LHCN-M2 (cell line): ENCODE results near the gene KTN1. TPM values are rescaled to one million over a fixed set of nuclear protein-coding genes. Genes with fewer than 3 reads are reported as not detected.
A peak's percentile ranks its signal among the peaks of the same experiment; 100 is the strongest.

Experiments used
- DNase-seq: peaks from one replicate; pipeline ENCODE4 v3.0.0-alpha.2; 2012; ENCODE audit warnings: low read depth
- total RNA-seq: library from RNA; depleted of rRNA; stranded (reverse); fragments of >200 nt; gene quantifications from 2 replicates; pipeline ENCODE4 v1.2.3, GENCODE V29; 2014

The KTN1 gene
- total RNA-seq, 1 experiment from 2014 or later, result 182 TPM

DNA sequence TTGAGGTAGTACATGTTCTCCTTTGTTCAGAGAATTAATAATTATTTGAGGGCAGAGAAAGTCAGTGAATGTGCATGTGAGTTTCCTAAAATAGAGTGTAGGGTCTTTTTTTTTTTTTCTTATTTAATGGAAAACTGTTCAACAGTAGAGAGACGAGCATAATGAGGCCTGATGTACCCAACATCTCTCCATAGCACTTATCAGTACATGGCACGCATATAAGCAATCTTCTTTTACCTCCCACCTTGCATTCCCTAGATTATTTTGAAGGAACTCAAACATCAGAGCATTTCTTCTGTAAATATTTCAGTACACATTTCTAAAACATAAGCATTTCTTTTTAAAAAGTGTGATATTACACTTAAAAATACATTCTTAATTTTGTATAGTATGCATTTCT lies 87.8 kb downstream of the KTN1 start:
- no peak for DNase-seq

DNA sequence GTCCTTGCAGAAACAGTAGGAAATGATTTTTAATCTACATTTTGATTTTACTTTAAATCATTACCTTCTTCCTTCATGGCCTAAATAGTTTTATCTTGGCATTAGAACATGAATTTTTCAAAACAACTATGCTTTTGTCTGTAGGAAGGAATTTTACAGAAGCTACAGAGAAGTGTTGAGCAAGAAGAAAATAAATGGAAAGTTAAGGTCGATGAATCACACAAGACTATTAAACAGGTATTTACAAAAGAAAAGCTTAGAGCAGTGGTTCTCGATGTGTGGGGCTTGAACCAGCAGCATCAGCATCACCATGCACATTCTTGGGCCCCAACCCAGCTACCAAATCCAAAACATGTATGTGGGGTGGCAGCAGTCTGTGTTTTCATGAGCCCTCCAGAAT lies 91.6 kb downstream of the KTN1 start:
- no peak for DNase-seq

DNA sequence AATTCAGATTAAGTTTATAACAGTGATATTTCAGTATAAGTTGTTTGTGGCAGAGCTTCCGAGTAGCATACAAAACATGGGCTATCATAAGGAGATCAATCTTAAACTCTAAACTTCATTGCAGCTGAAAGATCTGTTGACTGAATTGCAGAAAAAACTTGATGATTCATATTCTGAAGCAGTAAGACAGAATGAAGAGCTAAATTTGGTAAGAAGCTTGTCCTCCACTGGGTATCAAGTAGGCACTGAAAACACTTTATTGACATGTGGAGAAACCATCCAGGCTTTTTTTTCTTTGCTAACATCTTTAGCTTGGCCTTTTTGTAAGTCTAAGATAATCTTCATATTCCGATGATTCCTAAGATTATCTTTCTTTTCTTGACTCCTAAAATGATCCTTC lies 93.0 kb downstream of the KTN1 start:
- no peak for DNase-seq

DNA sequence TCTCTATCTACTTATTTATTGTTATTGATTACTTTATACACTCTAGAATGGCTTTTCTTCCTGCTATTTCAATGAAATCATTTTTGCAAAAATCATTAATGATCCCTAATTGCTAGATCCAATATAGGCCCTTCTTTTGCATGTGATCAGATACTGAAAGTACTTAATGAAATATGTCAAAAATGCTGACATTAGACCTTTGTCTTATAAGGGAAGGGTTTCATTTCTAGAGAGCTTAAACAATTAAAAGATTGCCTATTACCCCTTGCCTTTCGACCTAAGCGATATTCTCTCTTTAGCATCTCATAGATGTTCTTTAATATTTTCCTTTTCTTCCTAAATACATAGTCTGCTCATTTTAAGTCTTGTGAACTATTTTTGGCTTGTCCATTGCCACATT lies 101.1 kb downstream of the KTN1 start:
- DNase-seq, result no peak

DNA sequence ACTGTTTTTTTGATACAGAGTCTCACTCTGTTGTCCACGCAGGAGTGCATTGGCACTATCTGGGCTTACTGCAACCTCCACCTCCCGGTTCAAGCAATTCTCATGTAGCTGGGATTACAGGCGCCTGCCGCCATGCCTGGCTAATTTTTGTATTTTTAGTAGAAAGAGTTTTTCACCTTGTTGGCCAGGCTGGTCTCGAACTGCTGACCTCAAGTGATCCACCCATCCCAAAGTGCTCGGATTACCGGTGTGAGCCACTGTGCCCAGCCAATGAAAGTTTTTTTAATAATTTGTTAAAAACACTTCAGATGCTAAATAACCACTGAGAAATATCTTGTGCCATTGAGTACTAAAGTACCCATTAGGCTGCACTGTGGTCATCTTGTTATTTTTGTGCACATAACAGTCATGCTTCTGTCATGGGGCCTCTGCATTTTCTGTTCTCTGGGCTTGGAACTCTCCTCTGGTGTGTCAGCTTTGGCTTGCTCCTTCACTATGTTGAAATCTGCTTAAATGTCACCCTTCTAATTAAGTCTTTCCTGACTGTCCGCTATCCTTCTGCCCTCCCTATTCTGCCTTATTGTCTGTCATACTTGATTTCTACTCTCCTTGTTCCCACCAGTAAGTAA lies 105.1 kb downstream of the KTN1 start:
- peak; percentile 11 for DNase-seq

DNA sequence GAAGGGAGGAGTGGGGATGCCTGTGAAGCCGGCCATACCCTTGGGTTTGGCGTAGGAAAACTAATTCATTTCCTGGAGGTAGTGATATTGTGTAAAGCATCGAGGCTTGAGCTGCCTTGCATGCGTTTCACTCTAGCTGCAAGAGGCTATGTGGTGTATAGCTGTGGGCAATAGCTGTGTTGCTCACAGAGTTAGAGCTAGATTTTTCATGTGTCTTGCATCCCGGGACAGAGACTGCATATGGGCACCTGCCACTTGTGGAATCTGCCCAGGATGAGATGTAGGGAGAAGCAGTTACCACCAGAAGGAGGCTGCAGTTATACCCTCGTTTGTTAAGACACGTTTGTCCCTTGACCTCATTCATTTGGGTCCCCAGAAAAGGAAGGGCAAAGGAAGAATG lies 106.7 kb downstream of the KTN1 start:
- DNase-seq, result no peak

DNA sequence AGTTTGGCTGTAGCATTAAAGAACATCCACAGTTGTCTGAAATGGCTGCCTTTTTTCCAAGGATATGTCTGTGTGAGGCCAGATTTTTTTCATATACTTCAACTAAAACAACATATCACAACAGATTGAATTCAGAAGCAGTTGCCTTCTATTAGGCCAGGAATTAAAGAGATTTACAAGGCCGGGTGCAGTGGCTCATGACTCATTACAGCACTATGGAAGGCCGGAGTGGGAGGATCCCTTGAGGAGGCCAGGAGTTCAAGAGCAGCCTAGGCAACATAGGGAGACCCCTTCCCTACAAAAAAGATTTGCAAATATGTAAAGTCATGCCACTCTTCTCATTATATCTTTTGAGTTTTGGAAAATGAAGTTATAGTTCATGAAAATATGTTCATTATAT lies 108.6 kb downstream of the KTN1 start:
- peak; percentile 13 for DNase-seq

DNA sequence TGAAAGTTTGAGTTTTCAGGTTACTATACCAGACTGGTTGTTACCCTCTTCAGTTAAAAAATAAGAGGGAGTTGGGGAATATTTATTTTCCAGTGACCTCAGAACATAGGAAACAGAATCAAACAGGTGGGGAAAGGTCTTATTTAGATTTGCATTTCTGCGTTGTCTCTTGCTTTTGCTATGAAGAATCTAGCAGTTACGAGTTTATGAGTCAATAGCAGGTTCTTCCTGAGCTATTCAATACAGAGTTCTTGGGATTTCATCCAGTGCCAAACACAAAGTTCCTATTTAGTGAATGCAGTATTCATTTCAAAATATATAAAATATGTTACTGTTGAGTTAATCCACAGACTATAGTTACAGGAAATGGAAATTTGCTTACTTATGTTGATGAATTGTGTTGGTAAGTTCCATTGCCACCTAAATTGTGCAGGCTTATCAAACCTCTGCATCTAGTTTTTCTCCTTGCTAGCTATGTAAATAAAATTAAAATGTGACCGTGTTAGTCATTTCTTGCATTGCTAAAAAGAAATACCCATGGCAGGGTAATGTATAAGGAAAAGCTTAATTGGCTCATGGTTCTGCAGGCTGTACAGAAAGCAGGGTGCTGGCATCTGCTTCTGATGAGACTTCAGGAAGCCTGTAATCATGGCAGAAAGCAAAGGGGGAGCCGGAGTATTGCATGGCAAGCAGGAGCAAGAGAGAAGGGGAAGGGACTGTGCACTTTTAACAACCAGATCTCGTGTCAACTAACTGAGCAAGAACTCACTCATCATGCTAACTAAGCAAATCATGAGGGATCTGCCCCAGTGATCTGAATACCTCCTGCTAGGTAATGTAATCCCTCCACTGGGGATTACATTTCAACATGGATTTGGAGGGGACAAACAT lies 110.2 kb downstream of the KTN1 start:
- no peak for DNase-seq

DNA sequence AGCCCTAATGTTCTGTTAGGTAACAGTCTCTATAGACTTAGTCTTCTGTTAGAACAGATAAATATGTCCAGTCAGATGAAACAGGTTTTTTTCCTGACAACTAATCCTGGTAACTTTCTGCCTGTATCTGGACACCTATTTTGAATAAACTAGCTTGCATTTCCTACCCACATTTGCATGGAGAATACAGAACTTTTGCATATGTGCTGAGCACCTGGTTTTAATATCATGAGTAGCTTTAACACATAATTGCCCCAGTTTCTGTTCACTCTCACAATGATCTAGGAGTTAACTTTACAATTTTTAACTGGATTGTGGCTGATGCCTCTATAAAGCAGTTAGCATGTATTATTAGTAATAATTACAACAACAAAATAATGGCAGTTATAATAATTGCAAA lies 111.7 kb downstream of the KTN1 start:
- DNase-seq, result no peak

DNA sequence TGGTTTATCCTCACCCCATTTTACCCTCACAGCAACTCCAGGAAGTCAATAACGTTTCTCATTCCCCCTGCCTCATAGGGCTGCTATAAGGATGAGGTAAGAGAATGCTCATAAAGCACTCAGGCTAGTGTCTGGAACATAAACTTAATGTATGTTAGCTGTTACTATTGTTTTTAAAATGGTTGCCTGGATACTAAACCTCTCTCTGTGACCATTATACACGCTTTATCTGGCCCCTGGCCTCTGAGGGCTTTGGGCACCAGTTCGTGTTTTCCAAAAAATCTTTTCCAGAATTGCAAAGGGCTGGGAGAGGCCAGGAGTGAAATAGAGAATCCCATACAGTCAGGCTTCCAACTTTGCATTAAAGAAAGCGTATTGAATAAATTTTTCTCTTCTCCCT lies 113.9 kb downstream of the KTN1 start:
- no peak for DNase-seq

DNA sequence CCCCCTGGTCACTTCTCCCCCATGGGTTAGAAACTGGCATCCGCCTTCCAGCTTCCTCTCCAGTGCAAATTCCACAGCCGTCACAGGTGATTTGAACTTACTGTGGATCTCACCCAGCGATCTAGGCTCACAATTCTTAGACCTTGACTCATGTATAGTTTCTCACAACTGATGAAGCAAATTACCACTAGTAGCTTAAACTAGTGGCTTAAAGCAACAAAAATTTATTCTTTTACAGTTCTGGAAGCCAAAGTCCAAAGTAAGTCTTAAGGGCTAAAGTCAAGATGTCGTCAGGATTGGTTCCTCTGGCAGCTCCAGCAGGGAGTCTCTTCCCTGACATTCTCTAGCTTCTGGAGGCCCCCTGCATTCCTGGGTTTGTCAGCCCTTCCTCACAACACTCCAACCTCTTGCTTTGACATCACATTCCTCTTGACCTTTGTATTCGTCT lies 117.4 kb downstream of the KTN1 start:
- no peak for DNase-seq

DNA sequence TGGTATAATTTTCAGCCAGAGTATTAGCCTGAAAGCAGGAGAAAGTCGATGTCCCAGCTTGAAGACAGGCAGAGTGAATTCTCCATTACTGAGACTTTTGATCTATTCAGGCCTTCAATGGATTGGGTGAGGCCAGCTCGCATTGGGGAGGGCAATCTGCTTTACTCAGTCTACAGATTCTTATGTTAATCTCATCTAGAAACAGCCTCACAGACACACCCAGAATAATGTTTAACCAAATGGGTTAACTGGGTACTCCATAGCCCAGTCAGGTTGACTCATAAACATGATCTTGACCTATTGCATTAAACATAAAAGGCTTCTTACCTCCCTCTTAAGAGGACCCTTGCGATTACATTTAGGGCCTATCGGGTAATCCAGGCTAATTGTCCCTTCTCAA lies 118.0 kb downstream of the KTN1 start:
- no peak for DNase-seq

DNA sequence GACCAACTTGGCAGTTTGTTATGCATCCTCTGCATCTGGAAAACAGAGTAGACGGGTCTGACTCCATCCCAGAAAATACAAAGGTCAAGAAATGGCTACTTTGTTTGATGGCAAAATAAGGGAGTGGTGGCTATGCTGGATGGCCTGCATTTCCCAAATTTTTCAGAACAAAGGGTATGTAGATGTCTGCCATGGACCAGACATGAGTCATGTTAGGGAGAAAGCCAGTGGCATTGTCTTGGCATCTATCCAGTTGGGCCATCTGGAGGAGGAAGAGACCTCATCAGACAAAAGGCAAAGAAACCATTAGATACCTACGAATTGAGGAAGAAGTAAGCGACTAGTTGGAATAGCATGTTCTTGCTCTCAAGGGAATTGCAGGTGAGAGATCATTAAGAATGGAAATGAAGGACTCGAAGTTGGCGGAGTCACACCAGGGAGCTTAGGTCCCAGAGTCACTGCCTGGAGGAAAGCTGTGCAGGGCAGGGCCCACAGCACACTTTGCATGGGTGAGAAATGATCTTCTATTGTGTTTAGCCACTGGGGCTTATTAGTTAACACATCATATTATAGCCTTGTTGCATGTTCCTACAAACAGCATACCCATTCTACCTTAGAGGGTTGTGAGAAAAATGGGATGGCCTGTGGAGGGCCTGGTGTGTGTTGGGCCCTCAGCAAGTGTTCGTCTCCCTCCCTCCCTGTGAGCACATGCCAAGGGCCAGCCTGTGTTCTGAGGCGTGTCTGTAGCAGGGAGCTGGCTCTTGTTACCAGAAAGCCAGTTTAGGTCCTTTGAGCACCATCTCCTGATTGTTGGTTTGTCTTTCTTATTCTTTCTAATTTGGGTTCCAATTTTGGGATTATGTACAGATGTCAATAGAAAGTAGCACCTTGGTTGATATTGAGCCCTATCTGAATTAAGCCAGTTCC lies 119.4 kb downstream of the KTN1 start:
- DNase-seq, result peak; percentile 77

DNA sequence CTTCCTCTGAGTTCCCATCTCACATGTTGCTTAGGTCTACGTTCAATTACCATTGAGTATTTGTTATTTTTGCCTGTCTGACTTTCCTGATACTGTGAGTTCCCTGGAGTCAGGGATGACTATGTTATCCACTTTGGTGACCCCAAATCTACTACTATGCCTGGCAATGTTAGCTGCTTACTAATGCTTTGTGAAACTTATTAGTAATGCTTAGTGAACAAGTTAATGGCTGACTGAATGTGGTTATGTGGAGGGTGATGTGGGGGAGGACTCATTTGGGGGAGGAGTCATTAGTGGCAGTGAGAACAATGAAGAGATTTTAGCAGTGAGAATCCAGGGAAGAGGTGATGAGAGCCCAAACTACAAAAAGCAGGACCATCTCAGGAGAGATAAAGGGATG lies 121.6 kb downstream of the KTN1 start:
- DNase-seq, result peak; percentile 46

DNA sequence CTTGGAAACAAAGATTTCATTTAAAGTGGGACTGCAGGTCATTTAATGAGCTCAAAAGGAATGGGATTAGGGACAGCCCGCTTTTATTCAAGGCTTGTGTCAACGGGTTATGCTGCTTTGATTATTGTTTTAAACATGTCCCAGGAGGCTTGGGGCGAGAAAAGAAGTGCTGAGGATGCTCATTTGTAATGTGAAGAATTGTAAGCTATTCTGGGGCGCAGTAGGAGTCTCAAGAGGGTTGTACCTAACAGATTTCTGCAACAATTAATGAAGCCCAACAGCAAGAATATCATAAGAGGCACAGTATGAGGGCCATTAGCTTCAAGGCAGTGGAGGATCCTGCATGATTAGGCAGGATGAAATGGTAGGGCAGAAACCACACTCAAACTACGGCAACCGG lies 122.5 kb downstream of the KTN1 start:
- DNase-seq, result no peak

DNA sequence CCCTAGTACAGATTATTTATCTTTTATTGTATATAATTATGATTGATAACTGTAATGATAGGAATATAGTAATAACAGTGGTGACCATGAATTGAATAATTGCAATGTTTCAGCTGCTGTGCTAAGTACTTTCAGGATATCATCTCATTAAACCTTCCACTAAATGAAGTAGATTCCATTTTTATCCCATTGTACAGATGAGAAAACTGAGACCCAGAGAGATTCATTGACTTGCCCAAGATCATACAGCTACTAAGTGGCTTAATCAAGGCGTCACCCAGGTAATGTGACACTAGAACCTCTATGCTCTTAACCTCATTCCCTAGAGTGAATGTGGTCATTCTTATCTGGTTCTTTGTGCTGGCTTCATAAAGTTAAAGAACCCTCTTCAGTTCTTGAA lies 124.6 kb downstream of the KTN1 start:
- DNase-seq, result no peak

DNA sequence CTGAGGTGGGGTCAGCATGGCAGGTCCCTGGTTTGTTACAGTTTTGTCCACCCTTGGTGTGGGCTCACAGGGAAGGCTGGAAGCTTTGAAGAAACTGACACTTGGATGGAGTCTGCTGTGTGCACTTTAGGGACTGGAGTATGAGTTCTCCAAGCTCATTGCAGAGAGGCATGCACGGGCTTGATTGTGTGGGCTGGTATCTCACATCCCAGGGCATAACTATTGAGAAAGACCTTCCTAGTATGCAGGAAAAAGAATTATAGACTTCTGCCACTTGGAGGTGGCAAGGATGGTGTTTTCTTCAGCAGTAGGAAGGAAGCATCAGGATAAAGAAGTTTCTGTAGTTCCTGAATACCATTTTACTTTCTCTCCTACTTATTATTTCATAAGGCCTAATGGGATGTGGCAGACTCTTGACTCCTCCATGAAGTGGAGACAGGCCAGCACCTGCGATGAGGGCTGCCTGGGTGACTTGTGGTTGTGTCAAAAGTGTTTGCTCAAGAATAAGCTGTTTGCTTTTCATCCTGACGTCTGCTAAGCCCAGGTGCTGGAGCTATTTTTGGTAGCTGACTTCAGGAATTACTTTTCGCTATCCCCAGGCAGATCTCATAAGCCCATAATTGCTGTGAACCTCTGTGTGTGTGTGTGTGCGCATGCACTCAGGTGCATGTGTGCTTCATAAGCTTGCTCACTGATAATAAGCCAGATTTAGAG lies 125.8 kb downstream of the KTN1 start:
- no peak for DNase-seq

DNA sequence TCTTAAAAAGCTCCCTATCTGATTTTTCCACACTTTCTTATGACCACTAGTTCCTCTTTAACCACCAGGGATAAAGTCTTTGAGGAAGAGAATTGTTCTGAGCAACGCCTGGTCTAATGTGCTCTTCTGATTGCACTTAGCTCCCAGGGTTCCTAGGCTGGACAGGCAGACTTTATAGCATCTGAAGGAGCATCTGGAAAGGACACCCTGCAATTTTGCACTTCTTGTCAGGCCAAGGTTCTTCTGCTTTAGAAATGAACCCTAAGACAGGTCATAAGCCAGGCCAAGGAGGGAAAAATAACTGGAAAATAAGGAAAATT lies 126.3 kb downstream of the KTN1 start:
- no peak for DNase-seq

DNA sequence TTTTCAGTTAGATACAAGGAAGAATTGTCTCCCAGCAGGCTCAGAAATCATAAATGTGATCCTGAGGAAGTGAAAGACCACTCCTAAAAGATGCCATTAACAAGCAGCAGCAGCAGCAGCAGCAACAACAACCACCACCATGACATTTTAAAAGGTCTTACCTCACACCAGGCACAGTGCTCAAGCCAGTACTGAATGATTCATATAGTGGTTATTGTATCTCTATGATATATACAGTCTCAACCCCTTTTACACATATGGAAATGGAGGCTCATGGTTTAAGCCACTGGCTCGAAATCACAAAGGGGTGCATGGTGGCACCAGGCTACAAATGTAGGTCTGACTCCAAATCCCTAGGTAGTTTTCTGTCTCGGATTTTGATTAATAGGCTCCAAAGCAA lies 126.9 kb downstream of the KTN1 start:
- DNase-seq, result no peak

DNA sequence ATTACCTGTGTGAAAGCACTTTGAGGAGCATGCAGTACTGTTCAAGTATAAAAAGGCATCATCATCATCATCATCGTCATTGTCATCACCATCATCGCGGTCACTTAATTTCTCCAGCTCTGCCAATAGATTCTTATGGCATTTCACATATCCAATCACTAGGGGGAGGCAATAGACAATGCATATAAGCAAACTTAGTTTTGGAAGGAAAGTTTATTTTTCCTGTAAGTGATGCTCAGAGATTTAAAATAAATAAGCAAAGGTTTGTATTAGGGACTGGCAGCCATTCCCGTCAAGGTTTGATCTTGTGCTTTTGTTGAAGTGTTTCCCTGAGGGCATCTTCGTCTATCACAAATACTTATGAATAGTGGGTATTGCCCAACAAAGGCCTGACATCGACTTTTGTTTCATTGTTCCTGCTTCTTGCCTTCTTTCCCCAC lies 127.4 kb downstream of the KTN1 start:
- peak; percentile 50 for DNase-seq

DNA sequence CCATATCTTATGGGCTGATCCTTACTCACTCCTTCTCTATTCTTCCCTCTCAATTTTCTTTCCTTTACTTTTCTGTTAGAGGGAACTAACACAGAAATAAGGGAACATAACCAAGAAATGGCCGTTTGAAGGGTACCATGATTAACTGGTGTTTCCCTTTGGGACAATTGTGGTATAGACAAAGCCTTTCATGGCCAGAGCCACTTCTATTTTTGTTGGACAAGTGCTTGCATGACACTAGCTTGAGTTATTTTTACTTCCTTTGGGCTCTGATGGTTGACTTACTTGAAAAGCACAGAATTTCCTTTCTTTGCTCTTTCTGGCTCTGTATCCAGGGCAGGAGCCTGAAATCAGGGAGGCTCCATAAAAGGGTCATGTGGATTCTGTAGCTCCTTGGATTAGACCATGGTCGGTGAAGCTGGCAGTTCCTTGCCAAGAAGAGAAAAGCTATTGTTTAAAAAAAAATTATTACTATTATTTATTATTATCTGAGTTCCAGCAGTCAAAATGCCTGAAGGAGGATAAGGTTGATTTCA lies 130.6 kb downstream of the KTN1 start:
- DNase-seq, result no peak
